Measurements from ENCODE around the gene ULK1. TPM values are rescaled to one million over a fixed set of nuclear protein-coding genes. Genes with fewer than 3 reads are reported as not detected.
"Not testable (repeated sequence)": the region's sequence is repeated elsewhere in the genome, so short reads cannot be mapped to it uniquely, and the experiment has no call there.

The ULK1 gene
- total RNA-seq, 4 donors from 2014 or later: 17.5 to 140 (median 28.0) TPM

GRCh38 chr12:131885543-131886057 lies 8.8 kb upstream of the ULK1 start:
- in situ Hi-C loops (cut with MboI; ENCODE audit: low pct_ligation_motif_present in 1 of 4, low pct_unique_long_range_greater_than_20kb in 1 of 4, low sequenced_read_pairs in 3 of 4): no loop called here
- no peaks in the 10 kb centered on the region for H3K9me3 ChIP-seq
- no peaks in the 10 kb centered on the region for H3K36me3 ChIP-seq
- intact Hi-C loops (cut with DNase I; ENCODE audit: low total_unique reads): no loop called here
- no peak overlapping the region for H3K27ac ChIP-seq
- no peak overlapping the region for H3K4me3 ChIP-seq
- H3K4me1 ChIP-seq: no peaks in the 10 kb centered on the region
- TF ChIP-seq EP300 (IDR thresholded peaks at IDR 0.05; ENCODE audit: low read depth): no peak
- TF ChIP-seq POLR2AphosphoS5 (IDR thresholded peaks at IDR 0.05): no peak
- no peak for TF ChIP-seq CTCF (IDR thresholded peaks at IDR 0.05)
- TF ChIP-seq POLR2A (IDR thresholded peaks at IDR 0.05): no peak
- H3K27me3 ChIP-seq: no peaks in the 10 kb centered on the region
- 83 to 94% methylated on average over 4 to 7 of the region's 7 CpGs for WGBS, 2 donors (ENCODE audit: low coverage in 1 of 2)
- DNase-seq: no peak

- in situ Hi-C loops (cut with MboI; ENCODE audit: low pct_ligation_motif_present in 1 of 4, low pct_unique_long_range_greater_than_20kb in 1 of 4, low sequenced_read_pairs in 3 of 4); H3K27ac ChIP-seq; H3K9me3 ChIP-seq; H3K4me3 ChIP-seq; H3K27me3 ChIP-seq; intact Hi-C loops (cut with DNase I; ENCODE audit: low total_unique reads); H3K36me3 ChIP-seq; DNase-seq: not testable (repeated sequence)
- H3K4me1 ChIP-seq: peaks cover 0 to 16% (median 10%) of the 10 kb centered on the region in 4 donors
- 73 to 80% methylated on average over 5 to 8 of the region's 8 CpGs for WGBS, 2 donors (ENCODE audit: low coverage in 1 of 2)
Measured at GRCh38 chr12:131891722-131892121, 2.7 kb upstream of the ULK1 start.

GRCh38 chr12:131892711-131893604 lies 1.5 kb upstream of the ULK1 start:
- DNase-seq: no peak
- TF ChIP-seq POLR2A (IDR thresholded peaks at IDR 0.05) (no peak), EP300 (IDR thresholded peaks at IDR 0.05; ENCODE audit: low read depth) (no peak), CTCF (IDR thresholded peaks at IDR 0.05) (no peak), POLR2AphosphoS5 (IDR thresholded peaks at IDR 0.05) (no peak)
- Histone ChIP-seq H3K27me3 (no peaks in the 10 kb centered on the region), H3K4me3 (no peak overlapping the region), H3K9me3 (no peaks in the 10 kb centered on the region), H3K36me3 (no peaks in the 10 kb centered on the region), H3K4me1 (peaks cover 9 to 22% (median 15%) of the 10 kb centered on the region in 4 donors), H3K27ac (peak overlapping the region in 3 of 4 donors; percentile 93 to 95 (median 94))
- intact Hi-C loops (cut with DNase I; ENCODE audit: low total_unique reads): no loop called here
- WGBS, 2 donors (ENCODE audit: low coverage in 1 of 2): 80% methylated on average over 26 of the region's 26 CpGs; no CpG with 5 or more reads in 1 of the 2 donors
- in situ Hi-C loops (cut with MboI; ENCODE audit: low pct_ligation_motif_present in 1 of 4, low pct_unique_long_range_greater_than_20kb in 1 of 4, low sequenced_read_pairs in 3 of 4): no loop called here

GRCh38 chr12:131893605-131894312 lies 663 bp upstream of the ULK1 start:
- no peak for DNase-seq
- peak overlapping the region; percentile 93 to 98 (median 94) for H3K27ac ChIP-seq

More at GRCh38 chr12:131893605-131894312, 663 bp upstream of the ULK1 start:
- WGBS, 2 donors (ENCODE audit: low coverage in 1 of 2): 38 to 49% methylated on average over 13 to 15 of the region's 19 CpGs
- Histone ChIP-seq H3K36me3 (no peaks in the 10 kb centered on the region), H3K4me1 (peaks cover 9 to 22% (median 15%) of the 10 kb centered on the region in 4 donors), H3K4me3 (peak overlapping the region in 3 of 4 donors; percentile 60 to 89 (median 64)), H3K9me3 (no peaks in the 10 kb centered on the region), H3K27me3 (no peaks in the 10 kb centered on the region)
- intact Hi-C loops (cut with DNase I; ENCODE audit: low total_unique reads): loop anchor here (2.0 kb wide), 1 partner anchor 35 kb away; the partner anchor contains the start of gene PUS1
- in situ Hi-C loops (cut with MboI; ENCODE audit: low pct_ligation_motif_present in 1 of 4, low pct_unique_long_range_greater_than_20kb in 1 of 4, low sequenced_read_pairs in 3 of 4): no loop called here
- TF ChIP-seq CTCF (IDR thresholded peaks at IDR 0.05) (no peak), EP300 (IDR thresholded peaks at IDR 0.05; ENCODE audit: low read depth) (no peak), POLR2AphosphoS5 (IDR thresholded peaks at IDR 0.05) (no peak), POLR2A (IDR thresholded peaks at IDR 0.05) (no peak)
